ENCODE data around the gene SULT1B1. TPM values are rescaled to one million over a fixed set of nuclear protein-coding genes. Genes with fewer than 3 reads are reported as not detected.
A peak's percentile ranks its signal among the peaks of the same experiment; 100 is the strongest.

Gene SULT1B1
- total and polyA plus RNA-seq, 11 donors = 0.15 to 1.1 (median 0.56) TPM

- ATAC-seq = peak in 1 of 4 donors; percentile 18
- TF ChIP-seq CTCF (IDR thresholded peaks at IDR 0.05) (no peak), POLR2A (IDR thresholded peaks at IDR 0.05) (no peak)
- 84 to 95% (median 91%) methylated on average over 5 to 13 of the region's 13 CpGs for WGBS, 4 donors
Measured at GRCh38 chr4:69743476-69744156, 16.8 kb downstream of the SULT1B1 start.

GRCh38 chr4:69742596-69742995 is 17.8 kb downstream of the SULT1B1 start:
- Histone ChIP-seq H3K4me1 (no peaks in the 10 kb centered on the region), H3K4me3 (no peak overlapping the region), H3K9me3 (peaks cover 0 to 16% (median 0%) of the 10 kb centered on the region in 12 donors), H3K36me3 (no peaks in the 10 kb centered on the region), H3K27ac (no peak overlapping the region), H3K27me3 (no peaks in the 10 kb centered on the region)
- TF ChIP-seq CTCF (IDR thresholded peaks at IDR 0.05) (no peak), POLR2A (IDR thresholded peaks at IDR 0.05) (no peak)
- intact Hi-C loops (cut with DNase I) = no loop called here
- WGBS, 4 donors = 93 to 95% (median 94%) methylated on average over 4 to 9 of the region's 9 CpGs
- no peak for ATAC-seq
- DNase-seq = no peak

More at GRCh38 chr4:69743476-69744156, 16.8 kb downstream of the SULT1B1 start:
- Histone ChIP-seq H3K9me3 (peaks cover 0 to 16% (median 0%) of the 10 kb centered on the region in 12 donors), H3K4me1 (no peaks in the 10 kb centered on the region), H3K36me3 (no peaks in the 10 kb centered on the region), H3K4me3 (no peak overlapping the region), H3K27me3 (no peaks in the 10 kb centered on the region), H3K27ac (no peak overlapping the region)
- no peak for DNase-seq
- intact Hi-C loops (cut with DNase I) = no loop called here

- no peaks in the 10 kb centered on the region for H3K4me1 ChIP-seq
- H3K27ac ChIP-seq = no peak overlapping the region
- ATAC-seq (no peak), DNase-seq (no peak)
- no peaks in the 10 kb centered on the region for H3K36me3 ChIP-seq
- H3K4me3 ChIP-seq = no peak overlapping the region
- TF ChIP-seq CTCF (IDR thresholded peaks at IDR 0.05) (no peak), POLR2A (IDR thresholded peaks at IDR 0.05) (no peak)
- no peaks in the 10 kb centered on the region for H3K27me3 ChIP-seq
- no peaks in the 10 kb centered on the region for H3K9me3 ChIP-seq
- WGBS, 4 donors = 25 to 63% (median 41%) methylated on average over 1 of the region's 1 CpG
- intact Hi-C loops (cut with DNase I) = no loop called here
Measured at GRCh38 chr4:69738872-69739271, 21.5 kb downstream of the SULT1B1 start.

GRCh38 chr4:69735119-69735518 is 25.3 kb downstream of the SULT1B1 start:
- Histone ChIP-seq H3K4me3 (no peak overlapping the region), H3K27me3 (no peaks in the 10 kb centered on the region), H3K27ac (no peak overlapping the region), H3K4me1 (no peaks in the 10 kb centered on the region), H3K36me3 (no peaks in the 10 kb centered on the region), H3K9me3 (no peaks in the 10 kb centered on the region)
- intact Hi-C loops (cut with DNase I) = no loop called here
- WGBS, 4 donors = 84 to 94% (median 90%) methylated on average over 4 of the region's 4 CpGs
- no peak for ATAC-seq
- TF ChIP-seq POLR2A (IDR thresholded peaks at IDR 0.05) = no peak
- no peak for TF ChIP-seq CTCF (IDR thresholded peaks at IDR 0.05)
- DNase-seq = no peak

Measured in heart left ventricle (tissue), 16 donors.